Heart left ventricle (tissue), 16 donors: ENCODE results near the gene RREB1. TPM values are rescaled to one million over a fixed set of nuclear protein-coding genes. Genes with fewer than 3 reads are reported as not detected.

Source experiments
- ATAC-seq, 4 donors: fragments of 200-7000 bp; cut with Tn5 transposase; one replicate each; pipeline ENCODE4 v1.9.1; 2020 to 2022; ENCODE audit warnings: moderate library complexity in 4 of 4, mild to moderate bottlenecking in 3 of 4, moderate number of reproducible peaks in 1 of 4
- DNase-seq, 5 donors: peaks; one replicate each; pipeline ENCODE4 v3.0.0-alpha.2; 2020
- H3K27ac ChIP-seq, 12 donors: fragments of 200-600 bp; sonication (generic) in 4 of 12; one replicate each; pipeline versions ENCODE4 v1.5.0 to v1.8.0; 2016 to 2022; ENCODE audit warnings: mild to moderate bottlenecking in 2 of 12
- H3K27me3 ChIP-seq, 9 donors: fragments of 200-600 bp; sonication (generic) in 2 of 9; one replicate each; pipeline versions ENCODE4 v1.5.1 to v1.8.0; 2016 to 2022; ENCODE audit warnings: mild to moderate bottlenecking in 3 of 9
- H3K36me3 ChIP-seq, 9 donors: fragments of 200-600 bp; sonication (generic) in 2 of 9; one replicate each; pipeline versions ENCODE4 v1.5.0 to v1.8.0; 2018 to 2022; ENCODE audit warnings: mild to moderate bottlenecking in 2 of 9
- H3K4me1 ChIP-seq, 12 donors: fragments of 200-600 bp; sonication (generic) in 4 of 12; one replicate each; pipeline versions ENCODE4 v1.5.0 to v1.8.0; 2016 to 2022; ENCODE audit warnings: mild to moderate bottlenecking in 3 of 12
- H3K4me3 ChIP-seq, 12 donors: fragments of 200-600 bp; sonication (generic) in 4 of 12; one replicate each; pipeline versions ENCODE4 v1.5.0 to v1.8.0; 2017 to 2022; ENCODE audit warnings: mild to moderate bottlenecking in 9 of 12, moderate library complexity in 4 of 12
- H3K9me3 ChIP-seq, 12 donors: fragments of 200-600 bp; sonication (generic) in 4 of 12; one replicate each; pipeline versions ENCODE4 v1.5.0 to v1.8.0; 2016 to 2022; ENCODE audit warnings: mild to moderate bottlenecking in 1 of 12
- POLR2A ChIP-seq, 2 donors: fragments of 450-650 bp; IDR thresholded peaks; one replicate each; pipeline ENCODE4 v1.6.1; 2017; ENCODE audit warnings: antibody characterized with exemption in 2 of 2, mild to moderate bottlenecking in 2 of 2, moderate library complexity in 2 of 2
- WGBS, 4 donors: extraction: QIAGEN DNeasy Blood & Tissue Kit in 2 of 4; methylation state at CpG; one replicate each; pipeline versions ENCODE4 v1.1.5 to v1.1.7; 2013 to 2018; 5-methylcytosine and 5-hydroxymethylcytosine counted together
- intact Hi-C, 10 donors: fragments of 100-400 bp; cut with DNase I; formaldehyde crosslinking; loops; one replicate each; pipeline versions ENCODE4 v1.11.1 to v1.14.2; 2022
- polyA plus RNA-seq, 2 donors: library from polyadenylated mRNA; stranded (reverse); fragments of 200-250 nt; gene quantifications; one replicate each; pipeline ENCODE4 v1.2.3, GENCODE V29; 2013
- total RNA-seq, 9 donors: library from RNA; depleted of rRNA in 2 of 9; stranded (reverse); fragments of >200 nt in 2 of 9; fragmentation: NEBNext Ultra II Directional in 3 of 9; extraction: Animal tissue kit (Norgen Biotek cat#: 25700) in 3 of 9; gene quantifications; one replicate each; pipeline versions ENCODE4 v1.1.0 to v1.2.4, GENCODE V29; 2016 to 2023
- TF ChIP-seq, protein P1 (sequence below), 12 donors: fragments of 200-600 bp; sonication (generic) in 4 of 12; IDR thresholded peaks; one replicate each; pipeline versions ENCODE4 v1.5.0 to v1.8.0; 2018 to 2022; ENCODE audit warnings: antibody characterized with exemption in 12 of 12, mild to moderate bottlenecking in 5 of 12
- donor health status: ischemic (EF 13 %, LVEDD 7.1; RV severe dilation, severe dysfunction).
- donor health status: healthy with polysubstance abuse.
- donor health status: DM: no; HTN: yes; CAD: no.
- donor health status: DM: no; HTN: no; CAD: no.
- donor health status: ischemic (EF 25% LVEDD 6.9; RV normal size, moderate dysfunction).
- donor health status: ischemic (EF 25% LVEDD 5.7; RV mildly dilated, moderate dysfunction).
- donor health status: healthy.
- donor health status: DM: yes; HTN: yes; CAD: no.
- donor health status: ischemic (EF 35%, LVEDD 5.7; RV mildly dilated, moderate dysfunction).
- donor health status: nonischemic (EF 11% LVEDD 7.7; RV severe dilation, severe dysfunction).
- donor health status: DM: yes; HTN: yes; CAD: no.
- donor health status: PGD.
- donor health status: ischemic (EF 29% LVEDD 5.4; RV normal size, mild dysfunction).
- donor health status: nonischemic (EF 23%, LVEDD 6.1; RV moderate dilation, normal function).

Gene RREB1
- total and polyA plus RNA-seq, 11 donors: 8.7 to 49.4 (median 35.7) TPM

DNA sequence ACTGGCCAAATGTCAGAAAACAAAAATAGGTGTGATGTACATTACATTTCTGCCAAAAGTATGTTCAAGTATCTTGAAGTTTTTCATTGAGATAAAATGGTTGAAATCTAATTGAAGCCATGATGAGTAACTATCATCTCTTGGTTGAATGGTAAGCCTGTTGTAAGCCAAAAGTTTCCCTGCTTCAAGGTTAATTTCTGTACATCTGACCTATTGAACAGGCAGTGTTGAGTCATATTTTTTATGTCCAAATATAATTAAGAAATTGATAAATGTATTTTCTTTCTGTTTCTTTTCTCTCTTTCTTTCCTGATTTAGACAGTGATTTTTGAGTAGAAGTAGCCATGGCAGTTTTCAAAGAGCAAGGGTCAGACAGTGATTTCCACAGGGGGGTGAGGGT is 4.4 kb downstream of the RREB1 start:
- no peaks in the 10 kb centered on the region for H3K27me3 ChIP-seq
- H3K9me3 ChIP-seq: no peaks in the 10 kb centered on the region
- intact Hi-C loops: loop anchor here in 4 of 10 donors (2.0 to 10.0 kb wide), 4 partner anchors 27 to 113 kb away; no protein-coding TSS in a partner anchor
- peak overlapping the region in 4 of 12 donors; percentile 3 to 13 (median 6) for H3K4me3 ChIP-seq
- DNase-seq (no peak), ATAC-seq (no peak)
- peak overlapping the region in 9 of 12 donors; percentile 13 to 98 (median 66) for H3K27ac ChIP-seq
- H3K36me3 ChIP-seq: no peaks in the 10 kb centered on the region
- TF ChIP-seq, protein P1, sequence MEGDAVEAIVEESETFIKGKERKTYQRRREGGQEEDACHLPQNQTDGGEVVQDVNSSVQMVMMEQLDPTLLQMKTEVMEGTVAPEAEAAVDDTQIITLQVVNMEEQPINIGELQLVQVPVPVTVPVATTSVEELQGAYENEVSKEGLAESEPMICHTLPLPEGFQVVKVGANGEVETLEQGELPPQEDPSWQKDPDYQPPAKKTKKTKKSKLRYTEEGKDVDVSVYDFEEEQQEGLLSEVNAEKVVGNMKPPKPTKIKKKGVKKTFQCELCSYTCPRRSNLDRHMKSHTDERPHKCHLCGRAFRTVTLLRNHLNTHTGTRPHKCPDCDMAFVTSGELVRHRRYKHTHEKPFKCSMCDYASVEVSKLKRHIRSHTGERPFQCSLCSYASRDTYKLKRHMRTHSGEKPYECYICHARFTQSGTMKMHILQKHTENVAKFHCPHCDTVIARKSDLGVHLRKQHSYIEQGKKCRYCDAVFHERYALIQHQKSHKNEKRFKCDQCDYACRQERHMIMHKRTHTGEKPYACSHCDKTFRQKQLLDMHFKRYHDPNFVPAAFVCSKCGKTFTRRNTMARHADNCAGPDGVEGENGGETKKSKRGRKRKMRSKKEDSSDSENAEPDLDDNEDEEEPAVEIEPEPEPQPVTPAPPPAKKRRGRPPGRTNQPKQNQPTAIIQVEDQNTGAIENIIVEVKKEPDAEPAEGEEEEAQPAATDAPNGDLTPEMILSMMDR (IDR thresholded peaks at IDR 0.05): no peak
- TF ChIP-seq POLR2A (IDR thresholded peaks at IDR 0.05): no peak
- H3K4me1 ChIP-seq: peaks cover 4 to 80% (median 60%) of the 10 kb centered on the region in 12 donors

DNA sequence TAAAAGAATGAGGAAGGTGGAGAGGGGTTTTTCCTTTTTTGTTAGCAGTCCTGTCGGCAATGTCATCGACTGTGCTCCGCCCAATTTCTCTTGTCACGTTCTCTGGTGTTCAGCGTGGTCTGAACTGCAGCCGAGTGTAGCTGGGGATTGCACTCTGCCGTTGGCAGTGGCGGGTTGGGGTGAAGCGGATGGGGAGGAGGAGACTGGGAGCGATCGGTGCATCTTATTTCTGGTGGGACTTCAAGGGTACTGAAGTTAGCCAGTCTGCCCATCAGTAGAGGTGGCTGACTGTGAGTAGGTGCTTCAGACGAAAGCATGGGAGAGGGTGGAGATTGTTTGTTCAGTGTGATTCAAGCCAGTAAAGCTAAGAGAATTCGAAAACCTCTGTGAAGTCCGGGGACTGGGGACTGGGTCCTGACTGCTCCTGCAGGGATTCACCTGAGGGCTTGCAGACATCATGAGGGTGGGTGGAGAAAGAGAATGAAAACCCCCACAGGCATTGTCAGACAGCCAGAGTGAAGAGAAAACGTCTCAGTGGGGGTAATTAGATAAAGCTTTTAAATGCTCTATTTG is 5.1 kb downstream of the RREB1 start:
- Histone ChIP-seq H3K9me3 (no peaks in the 10 kb centered on the region), H3K27ac (peak overlapping the region in 8 of 12 donors; percentile 27 to 98 (median 60)), H3K4me1 (peaks cover 4 to 85% (median 60%) of the 10 kb centered on the region in 12 donors), H3K4me3 (peak overlapping the region in 6 of 12 donors; percentile 3 to 13 (median 6)), H3K36me3 (no peaks in the 10 kb centered on the region), H3K27me3 (no peaks in the 10 kb centered on the region)
- WGBS, 4 donors: 39 to 53% (median 51%) methylated on average over 15 of the region's 15 CpGs
- intact Hi-C loops: loop anchor here in 4 of 10 donors (2.0 to 10.0 kb wide), 4 partner anchors 26 to 112 kb away; no protein-coding TSS in a partner anchor
- ATAC-seq (peak in 3 of 4 donors; percentile 26 to 35 (median 30)), DNase-seq (peak in 4 of 5 donors; percentile 29 to 56 (median 33))
- TF ChIP-seq, protein P1 (IDR thresholded peaks at IDR 0.05): no peak
- no peak for TF ChIP-seq POLR2A (IDR thresholded peaks at IDR 0.05)

DNA sequence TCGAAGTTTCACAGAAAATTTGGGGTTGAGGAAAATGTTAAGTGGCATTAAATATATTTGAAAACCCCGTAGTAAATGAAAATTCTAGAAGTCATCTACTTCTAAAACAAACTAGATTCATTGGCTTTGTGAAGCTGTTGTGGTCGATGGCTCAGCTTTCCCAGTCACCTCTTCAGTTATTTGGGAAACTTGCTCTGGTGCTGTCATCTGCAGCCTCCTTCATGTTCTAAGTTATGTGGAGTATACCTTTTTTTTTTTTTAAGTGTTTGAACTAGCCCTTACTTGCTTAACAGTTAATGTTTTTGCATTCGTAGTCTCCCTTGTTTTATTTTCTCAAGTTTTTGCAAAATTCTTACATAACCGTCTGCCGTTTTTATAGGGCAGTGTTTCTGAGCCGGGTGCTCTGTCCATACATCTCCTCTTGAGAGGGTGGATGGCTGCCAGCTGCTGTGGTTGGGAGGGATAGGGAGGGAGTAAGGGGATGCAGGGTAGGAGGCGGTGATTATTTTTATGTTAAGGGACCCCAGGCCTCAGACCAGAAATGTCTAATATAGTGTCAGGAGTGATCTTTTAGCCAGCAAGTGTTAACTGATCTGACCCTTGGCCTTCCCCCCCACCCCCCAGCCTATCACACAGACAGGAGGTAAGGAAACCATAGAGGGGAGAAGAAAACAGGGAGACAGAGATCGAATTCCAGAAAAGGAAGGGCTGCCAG is 7.1 kb downstream of the RREB1 start:
- Histone ChIP-seq H3K4me3 (no peak overlapping the region), H3K4me1 (peaks cover 4 to 86% (median 61%) of the 10 kb centered on the region in 12 donors), H3K27ac (peak overlapping the region in 6 of 12 donors; percentile 12 to 66 (median 32)), H3K27me3 (no peaks in the 10 kb centered on the region), H3K9me3 (no peaks in the 10 kb centered on the region), H3K36me3 (no peaks in the 10 kb centered on the region)
- intact Hi-C loops: loop anchor here in 3 of 10 donors (10.0 kb wide), 2 partner anchors 100 to 110 kb away; no protein-coding TSS in a partner anchor
- TF ChIP-seq, protein P1 (IDR thresholded peaks at IDR 0.05): no peak
- TF ChIP-seq POLR2A (IDR thresholded peaks at IDR 0.05): no peak
- ATAC-seq: no peak
- WGBS, 4 donors: 56 to 62% (median 58%) methylated on average over 9 of the region's 9 CpGs
- no peak for DNase-seq
